GM18502 (cell line): ENCODE measurements around the gene C16orf74.

ENCODE experiments used
- ATAC-seq: cut with Tn5 transposase; IDR thresholded peaks from one replicate; pipeline ENCODE4 v1.9.1; 2021; ENCODE audit warnings: mild to moderate bottlenecking; ENCODE audit not compliant: unreplicated experiment, poor library complexity

Gene C16orf74

GRCh38 chr16:85750827-85751697 lies at the start of gene C16orf74:
TSS of gene C16orf74 (minus strand) at chr16:85751096. CDS start at chr16:85735217, 15,879 bp downstream.
- ATAC-seq, result peak; percentile 50

- ATAC-seq, result no peak
Measured at GRCh38 chr16:85800321-85800669, 49.4 kb upstream of the C16orf74 start.

- ATAC-seq, result peak; percentile 84
Measured at GRCh38 chr16:85799497-85800320, 48.8 kb upstream of the C16orf74 start, which contains the start of the genes COX4I1 and EMC8. TSS of gene COX4I1 (plus strand) at chr16:85799695. CDS start at chr16:85801206, 1,511 bp downstream. TSS of gene EMC8 (minus strand) at chr16:85799544. CDS start at chr16:85799295, 249 bp downstream.

GRCh38 chr16:85798901-85799496 lies 48.1 kb upstream of the C16orf74 start:
- peak; percentile 29 for ATAC-seq

GRCh38 chr16:85798283-85798776 lies 47.4 kb upstream of the C16orf74 start:
- ATAC-seq, result no peak

GRCh38 chr16:85796599-85796998 lies 45.7 kb upstream of the C16orf74 start:
- ATAC-seq, result no peak

- no peak for ATAC-seq
Measured at GRCh38 chr16:85796152-85796551, 45.3 kb upstream of the C16orf74 start.

- no peak for ATAC-seq
Measured at GRCh38 chr16:85794696-85795095, 43.8 kb upstream of the C16orf74 start.

- ATAC-seq, result no peak
Measured at GRCh38 chr16:85793662-85794298, 42.9 kb upstream of the C16orf74 start.

GRCh38 chr16:85789773-85790172 lies 38.9 kb upstream of the C16orf74 start:
- no peak for ATAC-seq

- ATAC-seq, result no peak
Measured at GRCh38 chr16:85788819-85789218, 37.9 kb upstream of the C16orf74 start.

GRCh38 chr16:85785927-85786326 lies 35.0 kb upstream of the C16orf74 start:
- no peak for ATAC-seq

GRCh38 chr16:85784813-85785212 lies 33.9 kb upstream of the C16orf74 start:
- no peak for ATAC-seq

GRCh38 chr16:85783441-85783840 lies 32.5 kb upstream of the C16orf74 start:
- ATAC-seq, result no peak

GRCh38 chr16:85782451-85782850 lies 31.6 kb upstream of the C16orf74 start:
- ATAC-seq, result no peak

- no peak for ATAC-seq
Measured at GRCh38 chr16:85781695-85782370, 30.9 kb upstream of the C16orf74 start.

GRCh38 chr16:85781156-85781555 lies 30.3 kb upstream of the C16orf74 start:
- no peak for ATAC-seq

GRCh38 chr16:85780281-85780680 lies 29.4 kb upstream of the C16orf74 start:
- ATAC-seq, result no peak

- ATAC-seq, result no peak
Measured at GRCh38 chr16:85778873-85779272, 28.0 kb upstream of the C16orf74 start.
